LNCaP clone FGC (cell line): ENCODE measurements around the gene SLC15A3.

Experiments
- DNase-seq: peaks from one replicate; pipeline ENCODE4 v3.0.0-alpha.2; 2011; ENCODE audit warnings: low read depth
- H3K4me3 ChIP-seq: 2 replicates; pipeline ENCODE4 v1.5.1; 2011; ENCODE audit warnings: mild to moderate bottlenecking, low read depth, low read length, control low read depth
- CTCF ChIP-seq: IDR thresholded peaks from 2 replicates; pipeline ENCODE4 v1.5.1; 2012; ENCODE audit warnings: mild to moderate bottlenecking; ENCODE audit not compliant: control insufficient read depth, insufficient read depth; ENCODE audit errors: extremely low read depth

SLC15A3 gene

DNA sequence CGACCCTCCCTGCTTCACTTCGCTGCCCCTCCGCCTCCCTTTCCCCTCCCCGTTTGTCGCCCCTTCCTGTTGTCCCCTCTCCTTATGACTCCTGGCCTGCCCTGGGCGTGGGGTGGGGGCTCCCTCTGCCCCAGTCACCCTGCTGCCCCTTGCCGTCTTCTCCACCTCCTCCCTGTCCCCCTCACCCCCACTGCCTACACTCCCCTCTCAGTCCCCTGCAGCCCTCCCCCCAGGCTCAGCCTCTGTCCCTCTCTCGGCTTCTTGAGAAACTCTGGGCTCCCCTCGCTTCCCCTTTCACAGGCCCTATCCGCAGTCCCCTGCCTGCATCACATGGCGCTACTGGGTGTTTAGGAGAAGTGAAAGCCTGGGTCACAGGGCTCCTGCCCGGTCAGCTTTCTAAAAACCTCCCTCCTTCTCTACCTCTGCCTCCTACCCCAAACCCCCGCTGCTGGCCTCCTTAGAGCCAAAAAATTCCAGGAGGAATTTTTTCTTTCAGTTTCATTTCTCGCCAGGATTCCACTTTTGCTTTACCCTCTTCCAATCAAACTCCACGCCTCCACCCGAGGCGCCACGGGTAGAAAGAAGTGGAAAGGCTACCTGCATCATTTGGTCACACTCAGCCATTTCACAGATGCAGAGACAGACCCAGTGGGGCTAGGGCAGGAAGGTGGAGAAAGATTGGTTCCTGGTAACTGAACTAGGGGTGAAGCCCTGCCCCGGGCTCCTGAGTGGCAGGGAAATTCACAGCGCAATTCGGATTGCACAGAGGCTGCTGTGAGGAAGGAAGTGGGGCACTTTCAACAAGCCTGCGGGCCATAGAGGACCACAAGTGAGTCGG, at the start of gene SLC15A3:
TSS of gene SLC15A3 (minus strand) at position 273 of the 838 bp plus-strand sequence. CDS start 625 bp downstream, outside the sequence.
- DNase-seq, result no peak
- TF ChIP-seq CTCF, result no peak
- no peak within 1 kb of the TSS for H3K4me3 ChIP-seq

DNA sequence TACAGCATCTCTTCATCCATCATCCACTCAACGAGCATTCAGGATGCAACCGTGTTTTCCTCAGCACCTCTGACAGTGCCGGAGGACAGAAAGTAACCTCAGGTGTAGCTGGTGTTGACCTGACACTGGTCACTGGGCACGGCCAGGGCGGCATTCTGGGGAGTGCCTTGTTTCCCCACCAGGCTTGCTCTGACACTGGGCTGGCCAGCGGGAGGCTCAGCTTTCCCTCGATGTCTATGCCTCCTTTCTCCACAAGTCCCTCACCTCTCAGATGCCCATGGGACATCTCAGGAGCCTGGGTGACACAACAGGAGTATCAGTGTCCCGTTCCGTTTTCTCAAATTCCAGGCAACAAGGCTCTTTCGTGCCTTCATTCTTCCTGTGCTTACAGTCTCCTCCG, 48.5 kb upstream of the SLC15A3 start:
- no peak overlapping the region for H3K4me3 ChIP-seq
- no peak for DNase-seq
- no peak for TF ChIP-seq CTCF

DNA sequence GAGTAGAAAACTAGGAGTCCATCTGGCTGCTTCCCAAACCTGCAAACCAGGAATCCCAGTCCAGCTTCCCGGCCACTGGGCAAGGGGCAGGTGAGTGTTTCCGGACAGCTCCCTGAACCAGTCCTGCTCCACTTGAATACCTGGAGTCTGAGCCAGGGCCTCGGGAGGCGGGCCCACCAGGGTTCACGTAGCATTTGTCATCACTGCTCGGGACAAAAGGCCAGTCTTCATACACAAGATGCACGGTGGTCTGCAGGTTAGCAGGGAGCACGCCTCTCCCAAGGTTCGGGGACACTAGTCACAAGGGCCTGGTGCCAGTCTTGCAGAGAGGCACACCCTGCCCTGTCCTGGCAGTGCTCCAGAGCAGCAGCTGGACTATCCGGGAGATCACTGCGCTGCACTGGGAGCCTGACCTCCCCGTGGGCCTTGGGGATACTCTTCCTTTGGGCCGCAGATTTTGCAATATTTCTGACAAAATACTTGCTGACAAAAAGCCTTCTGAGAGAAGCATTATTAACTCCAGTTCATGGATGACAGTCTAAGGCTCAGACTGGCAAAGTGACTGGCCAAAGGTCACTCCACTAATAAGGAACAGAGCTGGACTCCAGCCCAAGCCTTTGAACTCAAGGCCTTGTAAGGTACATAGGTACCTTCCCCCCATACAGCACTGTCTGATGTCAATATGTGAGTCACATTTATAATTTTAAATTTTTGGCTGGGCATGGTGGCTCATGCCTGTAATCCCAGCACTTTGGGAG, 44.6 kb upstream of the SLC15A3 start:
- no peak for TF ChIP-seq CTCF
- no peak overlapping the region for H3K4me3 ChIP-seq
- peak; percentile 61 for DNase-seq

DNA sequence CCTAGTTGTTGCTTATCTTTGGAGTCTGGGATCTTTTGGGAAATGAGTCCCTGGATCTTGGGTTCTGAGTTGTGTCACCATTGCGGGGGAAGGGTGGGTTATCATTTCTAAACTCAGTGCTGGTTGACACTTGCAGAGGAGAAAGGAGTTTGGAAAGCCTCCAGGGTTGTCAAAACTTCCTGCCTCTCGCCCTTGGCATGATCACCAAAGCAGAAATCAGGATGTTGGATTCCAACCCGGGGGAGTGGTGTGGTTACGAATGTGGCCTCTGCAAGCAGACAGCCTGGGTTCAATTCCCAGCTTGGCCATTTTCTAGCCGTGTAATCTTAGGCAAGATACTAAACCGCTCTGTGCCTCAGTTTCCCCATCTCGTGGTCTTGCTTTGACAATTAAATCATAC, 43.8 kb upstream of the SLC15A3 start:
- no peak overlapping the region for H3K4me3 ChIP-seq
- no peak for DNase-seq
- TF ChIP-seq CTCF, result no peak

DNA sequence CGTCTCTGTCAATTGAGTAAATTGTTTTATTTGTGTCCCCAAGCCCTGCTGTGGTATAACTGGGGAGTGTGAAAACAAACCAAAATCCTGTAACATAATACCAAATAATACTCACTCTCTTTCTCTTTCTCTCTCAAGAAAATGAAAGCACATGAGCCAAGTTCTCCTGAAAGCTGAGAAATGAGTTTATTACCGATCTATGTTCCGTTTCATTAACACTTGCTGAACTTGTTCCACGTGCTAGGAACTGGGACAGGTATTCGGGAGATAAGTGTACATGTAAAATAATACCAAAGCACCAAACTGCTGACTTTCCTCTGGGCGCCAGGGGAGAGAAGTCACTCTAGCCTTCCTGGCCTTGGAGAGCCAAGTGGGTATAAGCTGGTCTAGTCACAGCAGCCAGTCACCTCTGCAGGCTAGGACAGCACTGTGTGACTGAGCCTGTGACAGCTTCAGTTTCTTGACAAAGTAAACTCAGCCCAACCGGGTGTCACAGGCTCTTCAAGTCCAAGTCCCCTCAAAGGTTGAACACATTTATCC, 42.6 kb upstream of the SLC15A3 start:
- no peak for DNase-seq
- no peak overlapping the region for H3K4me3 ChIP-seq
- no peak for TF ChIP-seq CTCF

DNA sequence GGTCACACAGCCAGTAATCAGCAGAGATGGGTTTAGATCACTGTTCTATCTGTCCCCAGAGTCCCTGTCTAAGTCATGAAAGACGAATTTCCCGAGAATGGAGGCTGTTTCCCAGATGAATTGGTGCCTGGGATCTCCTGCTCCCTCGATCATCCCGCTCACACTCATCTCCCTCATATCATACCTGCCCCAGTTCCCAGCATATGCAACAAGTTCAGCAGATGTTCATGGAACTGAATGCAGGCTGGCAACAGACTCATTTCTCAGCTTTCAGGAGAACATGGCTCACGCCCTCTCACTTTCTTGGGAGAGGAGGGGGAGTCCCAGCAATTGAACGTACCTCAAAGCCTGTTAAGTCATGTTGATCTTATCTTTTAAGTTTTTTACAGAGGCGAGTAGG, 41.6 kb upstream of the SLC15A3 start:
- no peak overlapping the region for H3K4me3 ChIP-seq
- TF ChIP-seq CTCF, result no peak
- no peak for DNase-seq
